NCI-H1417 treated with DMSO at 0.1 percent for 48 hours (cell line): ENCODE measurements around the gene BTRC.
A peak's percentile ranks its signal among the peaks of the same experiment; 100 is the strongest.
"Not testable (repeated sequence)": the region's sequence is repeated elsewhere in the genome, so short reads cannot be mapped to it uniquely, and the experiment has no call there.

ENCODE experiments used
- DNase-seq: peaks from one replicate; lab custom pipeline; 2025; lab: John Stamatoyannopoulos, UW

The BTRC gene

GRCh38 chr10:101585841-101586240, 231.9 kb downstream of the BTRC start:
- DNase-seq: no peak

- DNase-seq: peak; percentile 64
These were observed 234.0 kb downstream of the BTRC start, which contains the start of the genes DPCD and POLL for GRCh38 chr10:101587725-101588653. TSS of gene DPCD (plus strand) at chr10:101588321. CDS start at chr10:101588337, 16 bp downstream. TSS of gene POLL (minus strand) at chr10:101588257. CDS start at chr10:101587360, 897 bp downstream.

GRCh38 chr10:101588879-101589278, 234.9 kb downstream of the BTRC start:
- no peak for DNase-seq

GRCh38 chr10:101593331-101593730, 239.4 kb downstream of the BTRC start:
- not testable (repeated sequence) for DNase-seq

GRCh38 chr10:101595591-101596433, 241.8 kb downstream of the BTRC start:
- no peak for DNase-seq

GRCh38 chr10:101597091-101597900, 243.3 kb downstream of the BTRC start:
- no peak for DNase-seq

GRCh38 chr10:101601541-101601940, 247.6 kb downstream of the BTRC start:
- no peak for DNase-seq

- DNase-seq: no peak
These were observed 248.9 kb downstream of the BTRC start for GRCh38 chr10:101602761-101603398.
